ENCODE measurements around the gene PCSK6. TPM values are rescaled to one million over a fixed set of nuclear protein-coding genes. Genes with fewer than 3 reads are reported as not detected.

PCSK6 gene
- total RNA-seq, 1 experiment from 2014 or later = 69.5 TPM

DNA sequence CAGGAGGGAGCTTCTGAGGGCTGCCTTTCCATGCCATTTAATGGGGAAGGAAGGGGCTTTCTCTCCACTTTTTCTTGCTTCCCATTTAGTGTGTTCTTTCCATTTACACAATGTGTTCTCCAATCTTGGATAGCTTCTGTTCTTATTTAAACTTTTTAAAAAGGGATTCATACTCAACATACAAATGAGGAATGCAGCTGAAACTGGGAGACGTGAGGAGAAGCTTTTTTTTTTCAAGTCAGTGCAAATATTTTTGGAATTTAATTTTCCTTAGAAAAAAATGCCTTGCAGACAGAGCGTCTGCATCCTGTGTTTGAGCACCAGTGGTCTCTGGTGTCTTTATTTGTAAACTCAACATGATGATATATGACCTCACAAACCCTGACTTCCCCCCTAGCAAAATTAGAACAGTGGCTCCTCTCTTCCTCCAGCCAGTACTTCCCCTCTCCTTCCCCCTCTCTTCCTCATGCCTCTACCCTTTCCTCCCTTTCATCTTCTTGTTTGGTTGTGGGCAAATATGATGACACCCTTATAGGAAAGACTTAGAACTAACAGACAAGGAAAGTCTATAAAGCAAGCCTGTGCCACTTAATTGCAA, 48.1 kb upstream of the PCSK6 start:
- Histone ChIP-seq H3K36me3 (ENCODE audit: control insufficient read depth, insufficient read depth, low read length) (no peaks in the 10 kb centered on the region), H3K9me3 (no peaks in the 10 kb centered on the region), H3K4me1 (no peaks in the 10 kb centered on the region), H3K4me3 (ENCODE audit: low read depth, low read length) (no peak overlapping the region), H3K27me3 (replicated peaks; ENCODE audit: control insufficient read depth, insufficient read depth, low read length) (no peaks in the 10 kb centered on the region)
- no peak for DNase-seq
- H3K4me1 Mint-ChIP-seq (ENCODE audit: low read depth, unreplicated experiment) = peaks cover 18% of the 10 kb centered on the region
- no TSS peak for BruUV-seq (replicated peaks)
- no peaks in the 10 kb centered on the region for H3K27me3 Mint-ChIP-seq (ENCODE audit: insufficient read depth, unreplicated experiment)
- H3K27ac Mint-ChIP-seq (ENCODE audit: unreplicated experiment) = no peak overlapping the region
- ChIA-PET CTCF (no interaction called here), POLR2A (no interaction called here)
- H3K9me3 Mint-ChIP-seq (ENCODE audit: unreplicated experiment) = no peaks in the 10 kb centered on the region
- no peak overlapping the region for H3K4me3 Mint-ChIP-seq (ENCODE audit: unreplicated experiment)
- TF ChIP-seq, protein P1, sequence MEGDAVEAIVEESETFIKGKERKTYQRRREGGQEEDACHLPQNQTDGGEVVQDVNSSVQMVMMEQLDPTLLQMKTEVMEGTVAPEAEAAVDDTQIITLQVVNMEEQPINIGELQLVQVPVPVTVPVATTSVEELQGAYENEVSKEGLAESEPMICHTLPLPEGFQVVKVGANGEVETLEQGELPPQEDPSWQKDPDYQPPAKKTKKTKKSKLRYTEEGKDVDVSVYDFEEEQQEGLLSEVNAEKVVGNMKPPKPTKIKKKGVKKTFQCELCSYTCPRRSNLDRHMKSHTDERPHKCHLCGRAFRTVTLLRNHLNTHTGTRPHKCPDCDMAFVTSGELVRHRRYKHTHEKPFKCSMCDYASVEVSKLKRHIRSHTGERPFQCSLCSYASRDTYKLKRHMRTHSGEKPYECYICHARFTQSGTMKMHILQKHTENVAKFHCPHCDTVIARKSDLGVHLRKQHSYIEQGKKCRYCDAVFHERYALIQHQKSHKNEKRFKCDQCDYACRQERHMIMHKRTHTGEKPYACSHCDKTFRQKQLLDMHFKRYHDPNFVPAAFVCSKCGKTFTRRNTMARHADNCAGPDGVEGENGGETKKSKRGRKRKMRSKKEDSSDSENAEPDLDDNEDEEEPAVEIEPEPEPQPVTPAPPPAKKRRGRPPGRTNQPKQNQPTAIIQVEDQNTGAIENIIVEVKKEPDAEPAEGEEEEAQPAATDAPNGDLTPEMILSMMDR (IDR thresholded peaks at IDR 0.05; ENCODE audit: insufficient read depth in 1 of 2, low read depth in 1 of 2, low read length in 1 of 2, severe bottlenecking in 1 of 2, unreplicated experiment in 1 of 2) = no peak
- intact Hi-C loops (cut with micrococcal nuclease; ENCODE audit: unreplicated experiment) = no loop called here
- no peaks in the 10 kb centered on the region for H3K36me3 Mint-ChIP-seq (ENCODE audit: insufficient read depth, unreplicated experiment)

DNA sequence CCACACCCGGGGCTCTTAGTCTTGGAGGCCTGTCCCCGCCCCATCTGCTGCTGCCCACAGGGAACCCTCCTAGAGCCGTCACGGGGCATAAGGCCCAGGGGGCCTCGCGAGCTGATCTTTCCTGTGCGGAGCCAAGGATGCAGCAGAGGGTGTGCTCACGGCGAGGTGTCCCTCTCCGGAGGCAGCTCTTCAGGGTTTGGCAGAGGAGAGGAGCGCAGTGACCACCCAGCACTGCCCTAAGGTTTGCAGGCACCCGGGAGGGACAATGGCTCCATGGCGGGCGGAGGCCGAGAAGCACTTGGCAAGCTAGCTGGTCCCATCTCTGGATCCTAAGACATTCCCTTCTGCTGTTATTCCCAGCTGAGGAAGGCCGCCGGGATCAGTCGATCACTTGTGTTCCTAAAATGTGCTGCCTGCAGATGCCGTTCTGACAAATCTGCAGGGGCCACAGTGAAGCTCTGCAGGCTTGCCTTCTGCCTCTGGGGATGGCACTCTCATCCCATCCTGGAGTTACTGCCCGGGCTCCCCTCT, 47.4 kb upstream of the PCSK6 start:
- intact Hi-C loops (cut with micrococcal nuclease; ENCODE audit: unreplicated experiment) = no loop called here
- H3K27me3 ChIP-seq (replicated peaks; ENCODE audit: control insufficient read depth, insufficient read depth, low read length) = no peaks in the 10 kb centered on the region
- H3K36me3 ChIP-seq (ENCODE audit: control insufficient read depth, insufficient read depth, low read length) = no peaks in the 10 kb centered on the region
- CTCF ChIA-PET = no interaction called here
- POLR2A ChIA-PET = no interaction called here
- Mint-ChIP-seq H3K36me3 (ENCODE audit: insufficient read depth, unreplicated experiment) (no peaks in the 10 kb centered on the region), H3K4me3 (ENCODE audit: unreplicated experiment) (no peak overlapping the region), H3K9me3 (ENCODE audit: unreplicated experiment) (no peaks in the 10 kb centered on the region), H3K27ac (ENCODE audit: unreplicated experiment) (no peak overlapping the region), H3K4me1 (ENCODE audit: low read depth, unreplicated experiment) (peaks cover 18% of the 10 kb centered on the region), H3K27me3 (ENCODE audit: insufficient read depth, unreplicated experiment) (no peaks in the 10 kb centered on the region)
- BruUV-seq (replicated peaks) = no TSS peak
- DNase-seq = no peak
- no peaks in the 10 kb centered on the region for H3K9me3 ChIP-seq
- no peaks in the 10 kb centered on the region for H3K4me1 ChIP-seq
- TF ChIP-seq, protein P1 (IDR thresholded peaks at IDR 0.05; ENCODE audit: insufficient read depth in 1 of 2, low read depth in 1 of 2, low read length in 1 of 2, severe bottlenecking in 1 of 2, unreplicated experiment in 1 of 2) = no peak
- H3K4me3 ChIP-seq (ENCODE audit: low read depth, low read length) = no peak overlapping the region

GRCh38 chr15:101536166-101536874, 46.8 kb upstream of the PCSK6 start:
- CTCF ChIA-PET = no interaction called here
- H3K9me3 Mint-ChIP-seq (ENCODE audit: unreplicated experiment) = no peaks in the 10 kb centered on the region

More at GRCh38 chr15:101536166-101536874, 46.8 kb upstream of the PCSK6 start:
- no TSS peak for BruUV-seq (replicated peaks)
- TF ChIP-seq, protein P1 (IDR thresholded peaks at IDR 0.05; ENCODE audit: insufficient read depth in 1 of 2, low read depth in 1 of 2, low read length in 1 of 2, severe bottlenecking in 1 of 2, unreplicated experiment in 1 of 2) = no peak
- Histone ChIP-seq H3K4me1 (no peaks in the 10 kb centered on the region), H3K36me3 (ENCODE audit: control insufficient read depth, insufficient read depth, low read length) (no peaks in the 10 kb centered on the region), H3K27me3 (replicated peaks; ENCODE audit: control insufficient read depth, insufficient read depth, low read length) (no peaks in the 10 kb centered on the region), H3K4me3 (ENCODE audit: low read depth, low read length) (no peak overlapping the region), H3K9me3 (no peaks in the 10 kb centered on the region)
- H3K4me3 Mint-ChIP-seq (ENCODE audit: unreplicated experiment) = no peak overlapping the region
- POLR2A ChIA-PET = no interaction called here
- intact Hi-C loops (cut with micrococcal nuclease; ENCODE audit: unreplicated experiment) = no loop called here
- no peaks in the 10 kb centered on the region for H3K36me3 Mint-ChIP-seq (ENCODE audit: insufficient read depth, unreplicated experiment)
- peaks cover 18% of the 10 kb centered on the region for H3K4me1 Mint-ChIP-seq (ENCODE audit: low read depth, unreplicated experiment)
- H3K27ac Mint-ChIP-seq (ENCODE audit: unreplicated experiment) = no peak overlapping the region
- no peaks in the 10 kb centered on the region for H3K27me3 Mint-ChIP-seq (ENCODE audit: insufficient read depth, unreplicated experiment)
- DNase-seq = no peak

Data from Caco-2 (cell line).